CD4-positive, alpha-beta T cell treated with Interleukin-4 for 1 hour (primary cell): ENCODE measurements around the gene COL1A1.

Source experiments
- DNase-seq, 2 donors: peaks; one replicate each; pipeline ENCODE4 v3.0.0-alpha.2; 2020 to 2022

The COL1A1 gene

GRCh38 chr17:50151937-50152547 lies 49.4 kb downstream of the COL1A1 start:
- DNase-seq, result peak; percentile 62 to 65

DNA sequence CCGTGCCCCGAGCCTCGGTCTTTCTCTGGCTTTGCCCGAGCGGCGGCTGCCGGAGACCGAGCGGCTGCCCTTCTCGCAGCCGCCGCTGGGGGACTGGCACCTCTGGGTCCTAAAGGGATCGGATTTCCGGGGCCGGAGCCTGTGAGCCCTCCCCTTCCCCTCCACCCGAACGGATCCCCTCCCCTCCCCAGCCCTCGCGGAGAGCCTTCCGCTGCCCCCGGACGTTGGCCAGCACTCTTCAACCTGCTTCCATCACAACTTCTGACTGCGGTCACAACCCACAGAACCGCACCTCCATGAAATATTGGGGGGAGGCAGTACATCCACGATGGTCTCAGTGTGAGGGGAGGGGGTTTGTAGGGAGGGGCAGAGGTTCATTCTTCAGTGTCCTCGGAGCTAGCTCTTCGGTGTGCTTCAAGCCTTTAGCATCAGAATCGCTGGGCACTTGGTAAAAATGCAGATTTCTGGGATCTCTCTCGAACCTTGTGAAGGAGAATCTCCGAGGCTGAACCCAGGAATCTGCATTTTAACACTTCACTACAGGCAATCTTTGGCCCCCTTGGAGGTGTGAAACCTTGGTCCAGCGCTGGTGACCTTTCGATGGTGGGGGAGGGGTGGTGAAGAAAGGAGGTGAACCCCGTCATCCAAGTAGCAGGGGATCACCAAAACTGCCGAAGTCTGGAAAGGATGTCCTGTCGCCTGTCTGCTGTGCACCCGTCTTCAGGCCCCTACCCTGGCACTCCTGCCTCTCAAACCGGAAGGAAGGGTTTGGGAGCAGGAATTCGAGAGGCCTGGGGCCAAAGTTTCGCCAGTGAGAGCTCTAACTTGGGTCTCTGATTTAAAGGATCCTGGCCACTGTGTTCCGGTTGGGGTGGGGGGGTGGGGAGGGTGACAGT lies 50.1 kb downstream of the COL1A1 start:
- peak; percentile 88 to 90 for DNase-seq

- no peak for DNase-seq
Observed at GRCh38 chr17:50150354-50151040, 50.9 kb downstream of the COL1A1 start, which contains the start of gene PPP1R9B. Gene PPP1R9B (minus strand): TSS chr17:50150677. CDS start chr17:50150513, 164 bp downstream.

- DNase-seq, result peak; percentile 44 to 58
Observed at GRCh38 chr17:50149417-50150353, 51.7 kb downstream of the COL1A1 start.

- DNase-seq, result no peak
Observed at GRCh38 chr17:50149091-50149416, 52.4 kb downstream of the COL1A1 start.

DNA sequence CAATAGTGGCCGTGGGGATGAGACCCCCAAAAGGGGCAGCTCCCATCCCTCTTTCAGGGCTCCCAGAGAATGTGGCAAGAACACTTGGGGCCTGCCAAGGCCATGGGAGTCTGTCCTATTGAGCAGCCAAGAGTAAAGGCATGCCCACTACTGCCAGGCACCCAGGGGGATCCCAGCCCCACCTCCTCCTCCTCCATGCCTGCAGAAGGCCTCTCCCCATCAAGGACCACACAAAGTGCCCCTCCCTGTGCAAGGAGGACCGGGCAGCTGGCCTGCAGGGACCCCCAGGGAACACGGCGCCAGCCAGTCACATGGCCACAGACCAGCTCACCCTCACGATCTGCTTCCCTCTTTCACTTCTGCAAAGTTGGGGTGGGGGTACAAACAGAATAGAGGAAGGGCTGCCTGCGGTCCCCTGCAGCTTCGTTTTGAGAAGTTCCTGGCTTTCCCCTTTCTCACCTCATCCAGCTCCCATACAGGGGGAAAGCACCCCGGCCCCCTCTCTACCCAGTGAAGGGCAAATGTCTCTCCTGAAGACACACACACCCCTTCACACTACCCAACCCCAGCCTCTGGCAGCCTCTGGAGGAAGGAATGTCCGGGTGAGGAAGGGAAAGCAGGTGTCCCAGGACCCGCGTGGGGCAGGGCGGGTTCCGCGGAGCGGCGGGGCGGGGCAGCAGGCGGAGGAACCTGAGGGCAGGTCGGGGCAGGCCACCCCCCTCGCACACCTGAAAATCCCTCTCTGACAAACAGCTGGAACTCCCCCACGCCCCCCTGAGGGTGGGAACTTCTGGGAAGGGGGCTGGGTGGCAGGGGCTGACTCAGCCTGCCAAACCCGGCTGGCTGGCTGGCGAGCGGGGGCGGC lies 53.0 kb downstream of the COL1A1 start:
- peak; percentile 73 to 77 for DNase-seq

DNA sequence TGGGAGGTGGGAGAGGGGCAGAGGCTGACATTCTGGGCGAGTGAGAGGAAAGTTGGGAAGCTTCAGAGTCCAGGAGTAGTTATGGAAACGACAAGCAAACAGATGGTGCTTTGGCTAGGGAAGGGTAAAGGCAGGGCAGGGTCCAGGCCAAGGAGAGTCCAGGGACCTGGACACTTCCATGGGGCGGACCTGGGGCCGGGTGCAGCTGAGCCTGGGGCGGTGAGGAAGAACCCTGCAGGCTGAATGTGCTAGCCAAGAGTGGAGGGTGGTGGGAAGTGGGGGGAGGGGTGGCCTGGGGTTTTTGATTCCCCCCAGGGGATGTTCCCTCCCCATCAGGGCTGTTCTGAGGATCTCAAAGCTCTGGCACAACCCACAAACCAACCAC lies 53.6 kb downstream of the COL1A1 start:
- no peak for DNase-seq

DNA sequence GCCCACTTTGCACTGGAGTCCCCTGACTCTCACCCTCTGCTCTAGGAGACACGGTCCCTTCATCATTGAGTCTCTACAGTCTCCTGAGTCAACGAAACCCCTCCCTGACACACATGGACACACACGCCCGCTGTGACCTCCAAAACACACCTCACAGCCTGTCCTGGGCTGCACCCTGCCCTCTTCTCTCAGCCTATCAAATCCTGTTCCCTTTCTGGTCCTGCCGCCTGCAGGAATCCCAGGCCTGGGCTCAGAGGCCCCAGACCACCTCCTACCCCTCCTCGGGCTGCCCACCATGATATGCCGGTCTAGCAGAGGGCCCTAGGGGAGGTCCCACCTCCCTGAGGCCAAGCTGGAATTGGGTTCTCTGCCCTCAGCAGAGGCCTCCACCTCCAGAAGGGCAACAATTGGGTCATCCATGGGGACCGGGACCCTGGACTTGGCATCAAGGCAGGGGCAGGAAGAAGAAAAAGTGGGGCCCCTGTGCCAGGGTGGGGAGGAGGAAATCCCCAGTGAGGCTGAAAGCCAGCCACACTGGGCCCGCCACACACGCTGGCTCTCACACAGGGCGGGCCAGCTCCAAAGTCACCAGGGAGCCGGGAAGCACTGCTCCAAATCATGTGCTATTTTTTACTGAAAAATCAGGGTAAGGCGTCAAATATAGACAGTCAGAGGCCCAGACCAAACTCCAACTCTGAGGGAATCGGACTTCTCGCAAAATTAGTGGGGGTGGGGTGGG lies 54.3 kb downstream of the COL1A1 start:
- DNase-seq, result no peak

DNA sequence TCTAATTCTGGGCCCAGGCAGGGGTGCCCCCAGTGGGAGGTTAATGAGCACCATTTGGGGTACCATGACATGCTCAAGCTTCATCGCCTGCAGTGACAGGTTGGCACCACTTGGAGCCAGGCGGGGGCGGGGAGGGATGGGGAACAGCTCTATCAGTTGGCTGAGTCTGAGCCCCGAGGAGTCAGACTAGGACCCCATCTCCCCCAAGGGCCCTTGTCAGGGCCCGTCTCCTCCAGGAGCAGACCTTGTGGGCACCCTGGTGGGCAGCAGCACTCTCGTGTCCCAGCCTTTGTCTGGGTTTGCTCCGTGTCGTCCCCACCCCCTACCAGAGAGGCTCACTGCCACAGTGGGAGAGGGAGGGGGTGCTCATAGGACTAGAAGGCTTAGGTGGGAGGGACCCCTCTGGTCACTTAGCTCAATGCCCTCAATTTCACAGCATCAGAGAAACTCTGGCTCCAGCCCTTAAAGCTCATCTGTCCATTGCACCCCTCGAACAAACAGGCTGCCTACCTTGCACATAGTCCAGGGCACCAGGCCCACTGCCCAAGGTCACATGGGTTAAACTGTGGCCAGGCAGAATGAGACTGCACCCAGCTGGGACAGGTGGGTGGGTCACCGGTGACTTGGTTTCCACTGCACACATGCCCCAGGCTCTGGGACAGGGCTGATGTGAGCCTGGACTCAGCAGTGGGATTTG lies 55.1 kb downstream of the COL1A1 start:
- peak in 1 of 2 donors; percentile 26 for DNase-seq

DNA sequence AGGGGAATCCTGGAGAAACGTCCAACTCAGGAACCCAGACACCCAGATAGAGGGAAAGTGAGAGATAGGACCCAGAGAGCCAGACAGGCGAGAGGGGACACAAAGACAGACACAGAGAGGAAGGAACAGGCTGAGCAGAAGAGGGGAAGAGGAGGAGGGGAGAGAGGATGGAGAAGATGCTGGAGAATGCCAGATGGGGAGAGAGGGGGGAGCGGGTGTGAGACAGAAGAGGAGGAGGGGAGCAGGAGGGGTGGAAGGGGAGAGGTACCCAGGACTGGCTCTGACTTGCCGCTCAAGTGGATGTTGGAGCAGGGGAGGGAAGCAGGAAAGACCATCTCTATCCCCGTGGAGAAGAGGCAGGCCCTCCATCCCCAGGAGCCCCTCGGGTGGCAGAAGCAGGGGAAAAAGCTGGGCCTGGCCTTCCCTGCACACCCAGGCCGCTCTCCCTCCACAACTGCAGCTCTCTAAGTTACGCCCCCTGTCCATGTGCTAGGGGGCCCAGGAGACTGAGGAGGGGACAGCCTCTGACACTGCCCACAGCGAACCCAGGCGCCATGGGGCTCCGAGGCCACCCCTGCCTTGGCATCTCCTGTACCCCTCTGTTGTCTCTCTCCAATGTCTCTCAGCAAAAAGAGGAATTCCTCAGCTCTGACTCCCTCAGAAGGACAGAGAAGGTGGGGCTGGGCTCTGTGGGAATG lies 55.8 kb downstream of the COL1A1 start:
- DNase-seq, result no peak

GRCh38 chr17:50144845-50145531 lies 56.4 kb downstream of the COL1A1 start:
- no peak for DNase-seq

DNA sequence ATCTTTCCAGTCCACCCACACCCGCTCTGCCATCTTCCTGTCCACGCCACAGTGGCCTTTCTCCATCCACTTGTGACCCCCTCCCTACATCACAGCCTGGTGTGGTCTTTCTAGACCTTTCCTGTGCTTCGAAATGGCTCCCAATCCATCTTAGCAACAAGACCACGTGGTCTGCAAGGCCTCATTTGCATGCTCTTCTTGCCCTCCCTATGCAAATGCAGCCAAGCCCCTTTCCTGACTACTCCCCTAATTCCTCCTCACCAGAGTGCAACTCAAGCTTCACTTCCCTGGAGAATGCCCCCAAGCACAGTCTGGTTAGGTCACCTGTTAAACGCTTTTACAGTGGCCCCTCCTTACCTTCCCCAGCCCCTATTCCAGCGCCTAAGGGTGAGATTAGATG lies 57.1 kb downstream of the COL1A1 start:
- no peak for DNase-seq

DNA sequence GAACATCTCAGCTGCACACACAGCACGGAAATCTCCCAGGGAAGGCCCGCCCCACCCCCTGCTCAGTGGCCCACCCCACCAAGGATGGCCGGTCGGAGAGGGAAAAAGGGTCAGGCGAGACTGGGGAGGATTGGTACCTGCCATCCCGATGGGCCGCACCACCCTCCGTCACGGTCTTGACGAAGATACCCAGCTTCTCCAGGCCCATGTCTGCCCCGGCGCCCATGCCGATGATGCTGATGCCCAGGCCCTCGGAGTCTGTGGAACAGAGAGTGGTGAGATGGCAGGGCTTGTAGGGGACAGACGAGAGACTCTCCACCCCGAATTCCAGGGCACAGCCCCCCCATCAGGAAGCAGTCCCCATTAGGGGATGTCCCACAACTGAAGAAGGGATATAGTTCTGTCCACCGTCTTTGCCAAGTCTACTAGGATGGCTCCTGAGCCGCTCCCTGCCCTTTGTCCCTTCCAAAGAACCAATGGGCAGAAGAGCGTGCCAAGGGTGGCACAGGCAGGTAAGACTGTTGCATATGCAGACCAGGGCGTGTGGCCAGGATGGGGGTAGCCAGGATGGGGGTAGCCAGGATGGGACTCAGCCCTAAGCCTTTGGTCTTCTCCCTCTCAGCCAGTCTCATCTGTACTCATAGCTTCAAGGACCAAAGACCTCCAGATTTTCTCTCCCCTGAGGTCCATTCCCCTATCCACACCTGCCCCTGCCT lies 57.8 kb downstream of the COL1A1 start:
- no peak for DNase-seq

GRCh38 chr17:50141745-50142110 lies 59.7 kb downstream of the COL1A1 start:
- peak in 1 of 2 donors; percentile 19 for DNase-seq

DNA sequence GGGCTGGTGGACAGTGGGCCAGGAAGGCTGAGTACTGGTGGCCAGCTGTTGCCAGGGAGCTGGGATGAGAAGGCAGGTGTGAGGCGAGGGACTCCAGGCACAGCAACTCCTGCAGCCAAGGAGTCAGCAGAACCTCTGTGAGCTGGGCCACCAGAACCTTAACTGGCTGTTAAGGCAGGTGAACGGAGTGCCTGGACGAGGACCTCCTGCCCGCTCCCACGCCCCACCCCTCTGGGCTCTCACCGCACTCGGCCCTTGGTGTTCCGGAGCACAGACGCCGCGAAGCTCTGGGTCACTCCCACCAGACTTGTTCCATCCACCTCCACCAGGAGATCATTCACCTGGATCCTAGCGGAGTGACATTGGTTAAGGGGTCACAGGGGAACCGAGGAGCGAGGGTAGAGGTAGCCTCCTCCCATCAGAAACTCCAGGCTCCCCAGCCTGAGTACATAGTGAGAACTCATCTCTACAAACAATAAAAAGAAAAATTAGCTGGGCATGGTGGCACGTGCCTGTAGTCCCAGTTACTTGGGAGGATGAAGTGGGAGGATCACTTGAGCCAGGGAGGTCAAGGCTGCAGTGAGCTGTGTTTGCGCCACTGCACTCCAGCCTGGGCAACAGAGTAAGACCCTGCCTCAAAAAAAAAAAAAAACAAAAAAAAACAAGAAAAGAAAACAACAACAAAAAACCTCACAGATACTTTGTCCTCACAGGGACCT lies 60.2 kb downstream of the COL1A1 start:
- no peak for DNase-seq

- peak; percentile 83 to 85 for DNase-seq
Observed at GRCh38 chr17:50139950-50140885, 61.2 kb downstream of the COL1A1 start.
